Retinal pigment epithelial cell (primary cell): Measurements from ENCODE around the gene F13A1.

Experiments
- DNase-seq: peaks from one replicate; pipeline ENCODE4 v3.0.0-alpha.2; 2010; ENCODE audit warnings: low read depth
- H3K4me3 ChIP-seq: 2 replicates; pipeline ENCODE4 v1.5.1; 2011; ENCODE audit warnings: mild to moderate bottlenecking, low read length, control low read depth, moderate library complexity
- CTCF ChIP-seq: conservative IDR thresholded peaks from 2 replicates; pipeline ENCODE4 v1.5.1; 2011; ENCODE audit warnings: low read depth, low read length, control low read depth, inconsistent platforms

F13A1 gene

GRCh38 chr6:6152060-6152459 lies 168.4 kb downstream of the F13A1 start:
- H3K4me3 ChIP-seq: no peak overlapping the region
- DNase-seq: no peak
- TF ChIP-seq CTCF: no peak

GRCh38 chr6:6148192-6148815 lies 172.2 kb downstream of the F13A1 start:
- no peak for DNase-seq
- TF ChIP-seq CTCF: no peak
- no peak overlapping the region for H3K4me3 ChIP-seq

- peak; percentile 36 for TF ChIP-seq CTCF
- H3K4me3 ChIP-seq: no peak overlapping the region
- no peak for DNase-seq
These were observed 188.9 kb downstream of the F13A1 start for GRCh38 chr6:6131492-6132109.

- no peak for DNase-seq
- no peak for TF ChIP-seq CTCF
These were observed 195.0 kb downstream of the F13A1 start for GRCh38 chr6:6125495-6125894.

GRCh38 chr6:6123803-6124202 lies 196.7 kb downstream of the F13A1 start:
- no peak overlapping the region for H3K4me3 ChIP-seq
- no peak for DNase-seq
- TF ChIP-seq CTCF: no peak

More at GRCh38 chr6:6125495-6125894, 195.0 kb downstream of the F13A1 start:
- no peak overlapping the region for H3K4me3 ChIP-seq

- H3K4me3 ChIP-seq: no peak overlapping the region
- TF ChIP-seq CTCF: no peak
These were observed 198.5 kb downstream of the F13A1 start for GRCh38 chr6:6121943-6122342.

GRCh38 chr6:6105472-6106036 lies 214.9 kb downstream of the F13A1 start:
- no peak for TF ChIP-seq CTCF
- H3K4me3 ChIP-seq: no peak overlapping the region
- no peak for DNase-seq

More at GRCh38 chr6:6121943-6122342, 198.5 kb downstream of the F13A1 start:
- DNase-seq: no peak
